B cell (primary cell): ENCODE measurements around the gene CBL. TPM values are rescaled to one million over a fixed set of nuclear protein-coding genes. Genes with fewer than 3 reads are reported as not detected.

ENCODE experiments used
- ATAC-seq: fragments of 200-7000 bp; cut with Tn5 transposase; one replicate; pipeline ENCODE4 v1.10.0; 2021; ENCODE audit warnings: low read depth, mild to moderate bottlenecking, moderate number of reproducible peaks, moderate library complexity
- CTCF ChIA-PET: fragments of 350-600 bp; sonication (Branson Sonifier 250); formaldehyde crosslinking; loops from one replicate; lab custom pipeline; 2021; ENCODE audit warnings: antibody characterized with exemption, inconsistent platforms; lab: Charles Lee
- POLR2A ChIA-PET: fragments of 350-600 bp; sonication (Branson Sonifier 250); formaldehyde crosslinking; loops from one replicate; lab custom pipeline; 2021; ENCODE audit warnings: antibody characterized with exemption; lab: Charles Lee
- DNase-seq: peaks from one replicate; pipeline ENCODE4 v3.0.0; 2013
- H2AFZ ChIP-seq: 2 replicates; pipeline ENCODE4 v1.6.1; 2012; ENCODE audit warnings: mild to moderate bottlenecking, low read depth, low read length; ENCODE audit not compliant: insufficient read depth, poor library complexity, severe bottlenecking
- H3K27ac ChIP-seq, 2 donors: 1 replicate in 1 of 2; 2 replicates in 1 of 2; pipeline ENCODE4 v1.5.1; 2012 to 2013; ENCODE audit warnings: low read length in 2 of 2, mild to moderate bottlenecking in 2 of 2, moderate library complexity in 1 of 2
- H3K27me3 ChIP-seq, 4 experiments: fragments of 200-600 bp in 1 of 4; sonication (generic) in 1 of 4; replicated peaks in 1 of 4; 1 replicate in 2 of 4; 2 replicates in 2 of 4; pipeline versions ENCODE4 v1.6.1 to v1.7.0; 2013 to 2016; ENCODE audit warnings: low read length in 3 of 4, mild to moderate bottlenecking in 2 of 4, mixed read lengths in 1 of 4, moderate library complexity in 1 of 4; ENCODE audit not compliant: insufficient read depth in 4 of 4, control insufficient read depth in 3 of 4; ENCODE audit errors: control extremely low read depth in 1 of 4
- H3K36me3 ChIP-seq, 2 experiments: replicated peaks in 1 of 2; 1 replicate in 1 of 2; 2 replicates in 1 of 2; pipeline versions ENCODE4 v1.6.1 to v1.7.1; 2013; ENCODE audit warnings: low read length in 1 of 2; ENCODE audit not compliant: insufficient read depth in 2 of 2, control insufficient read depth in 1 of 2; ENCODE audit errors: control extremely low read depth in 1 of 2, extremely low read depth in 1 of 2
- H3K4me1 ChIP-seq, 2 donors: fragments of 200-600 bp in 1 of 2; sonication (generic) in 1 of 2; 1 replicate in 1 of 2; 2 replicates in 1 of 2; pipeline versions ENCODE4 v1.5.1 to v1.6.1; 2013 to 2017; ENCODE audit warnings: low read length in 2 of 2; ENCODE audit not compliant: control insufficient read depth in 2 of 2, insufficient read depth in 2 of 2
- H3K4me2 ChIP-seq: replicated peaks from 2 replicates; pipeline ENCODE3; 2012; ENCODE audit warnings: mild to moderate bottlenecking, low read depth, low read length; ENCODE audit not compliant: poor library complexity, severe bottlenecking
- H3K4me3 ChIP-seq, 5 experiments: fragments of 200-600 bp in 1 of 5; sonication (generic) in 1 of 5; 1 replicate in 3 of 5; 2 replicates in 2 of 5; pipeline versions ENCODE4 v1.5.1 to v1.7.0; 2011 to 2016; ENCODE audit warnings: low read length in 4 of 5, mild to moderate bottlenecking in 4 of 5, low read depth in 2 of 5, control low read depth in 1 of 5, moderate library complexity in 1 of 5; ENCODE audit not compliant: insufficient read depth in 1 of 5; ENCODE audit errors: control extremely low read depth in 1 of 5, extremely low read depth in 1 of 5
- H3K79me2 ChIP-seq: fragments of 200-600 bp; sonication (generic); one replicate; pipeline ENCODE4 v1.6.0; 2016; ENCODE audit warnings: low read length; ENCODE audit not compliant: control insufficient read depth, insufficient read depth
- H3K9ac ChIP-seq: fragments of 200-600 bp; sonication (generic); 2 replicates; pipeline ENCODE4 v1.6.1; 2017; ENCODE audit warnings: mild to moderate bottlenecking, low read length, moderate library complexity
- H3K9me3 ChIP-seq, 3 donors: one replicate each; pipeline versions ENCODE4 v1.6.1 to v1.7.1; 2013; ENCODE audit warnings: low read length in 2 of 3; ENCODE audit not compliant: control insufficient read depth in 2 of 3, insufficient read depth in 1 of 3; ENCODE audit errors: control extremely low read depth in 1 of 3
- H4K20me1 ChIP-seq: 2 replicates; pipeline ENCODE4 v1.6.0; 2012; ENCODE audit warnings: mild to moderate bottlenecking, low read length; ENCODE audit not compliant: insufficient read depth, control insufficient read depth, poor library complexity, severe bottlenecking
- H3K27ac Mint-ChIP-seq: one replicate; pipeline ENCODE4 v1.8.0; 2021; ENCODE audit warnings: mixed read lengths
- H3K27me3 Mint-ChIP-seq: one replicate; pipeline ENCODE4 v1.8.0; 2021; ENCODE audit warnings: mixed read lengths
- H3K4me1 Mint-ChIP-seq: one replicate; pipeline ENCODE4 v1.8.0; 2021; ENCODE audit warnings: mixed read lengths
- H3K4me3 Mint-ChIP-seq: one replicate; pipeline ENCODE4 v1.8.0; 2021; ENCODE audit warnings: mixed read lengths
- H3K9me3 Mint-ChIP-seq: one replicate; pipeline ENCODE4 v1.8.0; 2022; ENCODE audit warnings: mixed read lengths; ENCODE audit not compliant: insufficient read depth
- EZH2 ChIP-seq: IDR thresholded peaks from 2 replicates; pipeline ENCODE4 v1.6.1; 2012; ENCODE audit warnings: borderline replicate concordance, low read depth, mild to moderate bottlenecking, moderate library complexity, low read length; ENCODE audit not compliant: insufficient read depth, poor library complexity, severe bottlenecking
- WGBS: methylation state at CpG from one replicate; pipeline ENCODE4 v1.1.5; 2013; ENCODE audit warnings: missing lambda C conversion rate; ENCODE audit not compliant: insufficient coverage; 5-methylcytosine and 5-hydroxymethylcytosine counted together
- intact Hi-C: fragments of 100-400 bp; cut with micrococcal nuclease; formaldehyde crosslinking; loops from one replicate; pipeline ENCODE4 v1.10.0; 2022
- polyA plus RNA-seq: library from polyadenylated mRNA; depleted of rRNA; stranded (reverse); fragments of >200 nt; gene quantifications from 2 replicates; pipeline ENCODE4 v1.2.3, GENCODE V29; 2012
- total RNA-seq, 2 donors: library from RNA; stranded (reverse); fragments of 120-200 nt in 1 of 2; gene quantifications; 1 replicate in 1 of 2; 2 replicates in 1 of 2; pipeline versions ENCODE4 v1.2.3 to v1.2.4, GENCODE V29; 2013 to 2022
- TF ChIP-seq, protein P1 (sequence below): fragments of 200-600 bp; IDR thresholded peaks from one replicate; pipeline ENCODE4 v1.8.0; 2022; ENCODE audit warnings: antibody characterized with exemption, mild to moderate bottlenecking

Gene CBL
- total and polyA plus RNA-seq, 2 donors (not counting 1 experiment from before 2014, with no cell fraction given) = 11.7 to 35.2 TPM

DNA sequence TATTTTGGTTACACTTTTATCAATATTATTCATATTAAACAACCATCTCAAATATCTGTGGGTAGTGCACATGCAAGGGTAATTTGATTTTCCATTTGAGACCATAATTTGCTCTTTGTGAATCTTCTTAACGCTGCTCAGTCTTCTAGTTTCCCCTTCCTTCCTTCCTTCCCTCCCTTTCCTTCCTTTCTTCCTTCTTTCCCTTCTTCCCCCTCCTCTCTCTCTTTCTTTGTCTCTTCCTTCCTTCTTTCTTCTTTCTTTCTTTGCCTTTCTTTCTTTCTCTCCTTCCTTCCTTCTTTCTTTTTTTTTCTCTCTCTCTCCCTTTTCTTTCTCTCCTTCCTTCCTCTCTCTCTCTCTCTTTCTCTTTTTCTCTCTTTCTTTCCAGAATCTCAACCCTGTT, 124.1 kb downstream of the CBL start:
- H2AFZ ChIP-seq = no peak overlapping the region
- ChIA-PET CTCF (no interaction called here), POLR2A (interaction anchor here (0.7 kb wide), 1 partner anchor 560 kb away, joined by 8 read pairs; no protein-coding TSS in a partner anchor)
- peaks cover 5 to 10% of the 10 kb centered on the region in 2 donors for H3K4me1 ChIP-seq
- H3K27ac Mint-ChIP-seq = no peak overlapping the region
- H3K9me3 ChIP-seq = no peaks in the 10 kb centered on the region
- H3K9ac ChIP-seq = no peak overlapping the region
- H3K4me3 ChIP-seq = no peak overlapping the region
- H3K79me2 ChIP-seq = peaks cover 13% of the 10 kb centered on the region
- 33% methylated on average over 1 of the region's 1 CpG for WGBS
- ATAC-seq (no peak), DNase-seq (no peak)
- intact Hi-C loops = no loop called here
- H3K27ac ChIP-seq = no peak overlapping the region
- no peaks in the 10 kb centered on the region for H4K20me1 ChIP-seq
- H3K4me3 Mint-ChIP-seq = no peak overlapping the region
- peaks cover 14% of the 10 kb centered on the region for H3K4me1 Mint-ChIP-seq
- H3K4me2 ChIP-seq = no peak overlapping the region
- H3K27me3 ChIP-seq = no peaks in the 10 kb centered on the region
- H3K9me3 Mint-ChIP-seq = no peaks in the 10 kb centered on the region
- H3K36me3 ChIP-seq = no peaks in the 10 kb centered on the region
- peaks cover 9% of the 10 kb centered on the region for H3K27me3 Mint-ChIP-seq
- no peak for TF ChIP-seq EZH2
- TF ChIP-seq, protein P1, sequence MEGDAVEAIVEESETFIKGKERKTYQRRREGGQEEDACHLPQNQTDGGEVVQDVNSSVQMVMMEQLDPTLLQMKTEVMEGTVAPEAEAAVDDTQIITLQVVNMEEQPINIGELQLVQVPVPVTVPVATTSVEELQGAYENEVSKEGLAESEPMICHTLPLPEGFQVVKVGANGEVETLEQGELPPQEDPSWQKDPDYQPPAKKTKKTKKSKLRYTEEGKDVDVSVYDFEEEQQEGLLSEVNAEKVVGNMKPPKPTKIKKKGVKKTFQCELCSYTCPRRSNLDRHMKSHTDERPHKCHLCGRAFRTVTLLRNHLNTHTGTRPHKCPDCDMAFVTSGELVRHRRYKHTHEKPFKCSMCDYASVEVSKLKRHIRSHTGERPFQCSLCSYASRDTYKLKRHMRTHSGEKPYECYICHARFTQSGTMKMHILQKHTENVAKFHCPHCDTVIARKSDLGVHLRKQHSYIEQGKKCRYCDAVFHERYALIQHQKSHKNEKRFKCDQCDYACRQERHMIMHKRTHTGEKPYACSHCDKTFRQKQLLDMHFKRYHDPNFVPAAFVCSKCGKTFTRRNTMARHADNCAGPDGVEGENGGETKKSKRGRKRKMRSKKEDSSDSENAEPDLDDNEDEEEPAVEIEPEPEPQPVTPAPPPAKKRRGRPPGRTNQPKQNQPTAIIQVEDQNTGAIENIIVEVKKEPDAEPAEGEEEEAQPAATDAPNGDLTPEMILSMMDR = no peak

DNA sequence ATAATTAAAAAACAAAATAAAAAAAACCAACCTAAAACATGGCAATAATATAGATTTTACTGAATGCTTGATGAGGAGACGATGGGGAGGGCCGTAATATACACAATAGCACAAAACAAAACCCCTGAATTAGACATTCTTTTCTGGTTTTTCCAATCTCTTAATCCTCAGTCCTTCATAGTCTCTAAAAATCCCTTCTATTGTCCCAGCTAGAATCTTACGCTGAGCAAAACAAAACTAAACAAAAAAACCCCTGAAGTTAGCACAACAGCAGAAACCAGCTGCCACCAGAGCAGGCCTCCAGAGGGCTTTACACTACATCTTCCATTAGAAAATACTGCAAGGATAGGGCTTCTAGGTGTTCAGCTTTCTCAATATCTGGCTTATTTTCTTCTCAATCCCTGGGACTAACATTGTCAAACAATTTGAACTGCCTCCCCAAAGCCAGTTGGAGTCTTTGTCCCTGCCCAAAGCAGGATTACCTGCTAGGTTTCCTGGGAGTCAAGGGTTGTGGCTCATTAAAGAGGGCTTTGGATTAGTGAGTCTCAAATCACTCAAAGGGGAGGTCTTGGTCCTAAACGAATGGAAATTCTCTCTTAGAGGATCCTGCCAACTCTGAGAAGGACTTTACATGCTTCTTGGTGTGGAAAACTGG, 126.1 kb downstream of the CBL start:
- DNase-seq = no peak
- CTCF ChIA-PET = interaction anchor here (1.1 to 2.2 kb wide), 3 partner anchors 9 to 24 kb away, joined by 5 to 11 read pairs (median 6); no protein-coding TSS in a partner anchor
- 94% methylated on average over 3 of the region's 4 CpGs for WGBS

More for the DNA sequence above, 126.1 kb downstream of the CBL start:
- Histone ChIP-seq H3K9me3 (no peaks in the 10 kb centered on the region), H3K27ac (no peak overlapping the region), H4K20me1 (no peaks in the 10 kb centered on the region), H3K36me3 (peaks cover 0 to 2% of the 10 kb centered on the region in 2 experiments), H3K4me2 (no peak overlapping the region), H3K4me3 (no peak overlapping the region), H3K79me2 (peaks cover 14% of the 10 kb centered on the region), H3K27me3 (no peaks in the 10 kb centered on the region), H3K4me1 (peaks cover 6 to 13% of the 10 kb centered on the region in 2 donors), H2AFZ (no peak overlapping the region), H3K9ac (no peak overlapping the region)
- Mint-ChIP-seq H3K9me3 (no peaks in the 10 kb centered on the region), H3K4me3 (peak overlapping the region; percentile 99), H3K27me3 (peaks cover 9% of the 10 kb centered on the region), H3K27ac (no peak overlapping the region), H3K4me1 (peaks cover 19% of the 10 kb centered on the region)
- intact Hi-C loops = no loop called here
- POLR2A ChIA-PET = interaction anchor here (0.6 kb wide), 1 partner anchor 249 kb away, joined by 6 read pairs; no protein-coding TSS in a partner anchor
- ATAC-seq = no peak
- TF ChIP-seq, protein P1 = no peak
- no peak for TF ChIP-seq EZH2
